Transverse colon (tissue), 4 donors: ENCODE measurements around the gene PLD6.

Experiments used
- POLR2AphosphoS5 ChIP-seq, 3 donors: sonication (generic); formaldehyde crosslinking; IDR thresholded peaks; one replicate each; pipeline ENCODE4 v1.6.1; 2016; ENCODE audit warnings: antibody characterized with exemption in 3 of 3
- TF ChIP-seq, protein P1 (sequence below), 5 experiments: fragments of 200-600 bp in 3 of 5; fragments of 450-650 bp in 2 of 5; sonication (generic) in 3 of 5; IDR thresholded peaks; 1 replicate in 2 of 5; 2 replicates in 3 of 5; pipeline ENCODE4 v1.5.1; 2016 to 2017; ENCODE audit warnings: antibody characterized with exemption in 5 of 5, inconsistent platforms in 3 of 5, mild to moderate bottlenecking in 2 of 5, moderate library complexity in 1 of 5

DNA sequence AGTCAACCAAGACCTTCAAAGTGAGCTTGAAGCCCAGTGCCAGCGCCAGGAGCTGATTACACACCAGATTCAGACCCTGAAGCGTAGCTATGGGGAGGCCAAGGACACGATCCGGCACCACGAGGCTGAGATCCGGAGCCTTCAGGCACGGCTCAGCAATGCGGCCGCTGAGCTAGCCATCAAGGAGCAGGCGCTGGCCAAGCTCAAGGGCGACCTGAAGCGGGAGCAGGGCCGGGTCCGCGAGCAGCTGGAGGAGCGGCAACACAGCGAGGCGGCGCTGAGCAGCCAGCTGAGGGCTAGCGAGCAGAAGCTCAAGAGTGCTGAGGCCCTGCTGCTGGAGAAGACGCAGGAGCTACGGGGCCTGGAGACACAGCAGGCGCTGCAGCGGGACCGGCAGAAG lies 42.0 kb downstream of the PLD6 start:
- no peak for TF ChIP-seq POLR2AphosphoS5 (IDR thresholded peaks at IDR 0.05)
- TF ChIP-seq, protein P1, sequence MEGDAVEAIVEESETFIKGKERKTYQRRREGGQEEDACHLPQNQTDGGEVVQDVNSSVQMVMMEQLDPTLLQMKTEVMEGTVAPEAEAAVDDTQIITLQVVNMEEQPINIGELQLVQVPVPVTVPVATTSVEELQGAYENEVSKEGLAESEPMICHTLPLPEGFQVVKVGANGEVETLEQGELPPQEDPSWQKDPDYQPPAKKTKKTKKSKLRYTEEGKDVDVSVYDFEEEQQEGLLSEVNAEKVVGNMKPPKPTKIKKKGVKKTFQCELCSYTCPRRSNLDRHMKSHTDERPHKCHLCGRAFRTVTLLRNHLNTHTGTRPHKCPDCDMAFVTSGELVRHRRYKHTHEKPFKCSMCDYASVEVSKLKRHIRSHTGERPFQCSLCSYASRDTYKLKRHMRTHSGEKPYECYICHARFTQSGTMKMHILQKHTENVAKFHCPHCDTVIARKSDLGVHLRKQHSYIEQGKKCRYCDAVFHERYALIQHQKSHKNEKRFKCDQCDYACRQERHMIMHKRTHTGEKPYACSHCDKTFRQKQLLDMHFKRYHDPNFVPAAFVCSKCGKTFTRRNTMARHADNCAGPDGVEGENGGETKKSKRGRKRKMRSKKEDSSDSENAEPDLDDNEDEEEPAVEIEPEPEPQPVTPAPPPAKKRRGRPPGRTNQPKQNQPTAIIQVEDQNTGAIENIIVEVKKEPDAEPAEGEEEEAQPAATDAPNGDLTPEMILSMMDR (IDR thresholded peaks at IDR 0.05): no peak
